Loucy (cell line): ENCODE data around the gene RANBP9.

Experiments used
- H2AFZ ChIP-seq: fragments of 200-600 bp; sonication (generic); 2 replicates; pipeline ENCODE4 v1.6.0; 2016; ENCODE audit warnings: antibody characterized with exemption, mild to moderate bottlenecking, low read length, moderate library complexity
- H3F3A ChIP-seq: fragments of 200-600 bp; 2 replicates; pipeline ENCODE4 v1.6.0; 2016; ENCODE audit warnings: antibody characterized with exemption, low read depth, mild to moderate bottlenecking
- H3K27me3 ChIP-seq: fragments of 200-600 bp; sonication (generic); 2 replicates; pipeline ENCODE4 v1.6.1; 2014; ENCODE audit warnings: low read length, mild to moderate bottlenecking; ENCODE audit not compliant: insufficient read depth, poor library complexity, severe bottlenecking
- H3K36me3 ChIP-seq: fragments of 200-600 bp; sonication (generic); 2 replicates; pipeline ENCODE4 v1.6.1; 2016; ENCODE audit warnings: low read length; ENCODE audit not compliant: insufficient read depth
- H3K4me1 ChIP-seq: fragments of 200-600 bp; sonication (generic); 2 replicates; pipeline ENCODE4 v1.5.1; 2014; ENCODE audit warnings: low read length, mild to moderate bottlenecking; ENCODE audit not compliant: insufficient read depth, poor library complexity, severe bottlenecking
- H3K4me2 ChIP-seq: fragments of 200-600 bp; sonication (generic); 2 replicates; pipeline ENCODE4 v1.6.0; 2014; ENCODE audit warnings: antibody characterized with exemption, low read length, low read depth, mild to moderate bottlenecking; ENCODE audit not compliant: poor library complexity, severe bottlenecking
- H3K4me3 ChIP-seq: fragments of 200-600 bp; sonication (generic); 2 replicates; pipeline ENCODE4 v1.5.1; 2014; ENCODE audit warnings: low read length, mild to moderate bottlenecking, mixed read lengths; ENCODE audit not compliant: poor library complexity, severe bottlenecking
- H3K79me2 ChIP-seq: fragments of 200-600 bp; sonication (generic); 2 replicates; pipeline ENCODE4 v1.6.1; 2014; ENCODE audit warnings: low read length; ENCODE audit not compliant: insufficient read depth
- H3K9ac ChIP-seq: fragments of 200-600 bp; sonication (generic); 2 replicates; pipeline ENCODE4 v1.6.0; 2014; ENCODE audit warnings: mild to moderate bottlenecking, low read depth, low read length, moderate library complexity; ENCODE audit not compliant: poor library complexity, severe bottlenecking
- H3K9me2 ChIP-seq: fragments of 200-600 bp; sonication (generic); replicated peaks from 2 replicates; pipeline ENCODE4 v1.6.1; 2016; ENCODE audit warnings: low read depth, low read length, mixed read lengths
- H3K9me3 ChIP-seq: fragments of 200-600 bp; sonication (generic); 2 replicates; pipeline ENCODE4 v1.6.1; 2014; ENCODE audit warnings: mild to moderate bottlenecking, antibody characterized with exemption, low read length, low read depth; ENCODE audit not compliant: insufficient read depth
- H4K20me1 ChIP-seq: fragments of 200-600 bp; sonication (generic); 2 replicates; pipeline ENCODE4 v1.6.0; 2014; ENCODE audit warnings: antibody characterized with exemption, low read length, mild to moderate bottlenecking; ENCODE audit not compliant: insufficient read depth, poor library complexity, severe bottlenecking
- CTCF ChIP-seq: fragments of 200-600 bp; sonication (generic); conservative IDR thresholded peaks from 2 replicates; pipeline ENCODE4 v1.5.1; 2014; ENCODE audit warnings: mild to moderate bottlenecking, antibody characterized with exemption, low read length
- EZH2phosphoT487 ChIP-seq: fragments of 200-600 bp; IDR thresholded peaks from 2 replicates; pipeline ENCODE4 v1.6.1; 2018; ENCODE audit warnings: antibody characterized with exemption, mild to moderate bottlenecking, moderate library complexity, borderline replicate concordance

The RANBP9 gene

GRCh38 chr6:13572951-13573654 lies 138.5 kb downstream of the RANBP9 start:
- no peaks in the 10 kb centered on the region for H3K27me3 ChIP-seq
- H3K9ac ChIP-seq = peak overlapping the region; percentile 89
- H3K4me1 ChIP-seq = peaks cover 15% of the 10 kb centered on the region
- no peaks in the 10 kb centered on the region for H3K9me2 ChIP-seq
- peak overlapping the region; percentile 99 for H3K4me2 ChIP-seq
- peak overlapping the region; percentile 78 for H3K4me3 ChIP-seq
- H3K36me3 ChIP-seq = no peaks in the 10 kb centered on the region
- no peaks in the 10 kb centered on the region for H3F3A ChIP-seq
- H2AFZ ChIP-seq = no peak overlapping the region; the same call in 1 of the 2 replicates
- no peaks in the 10 kb centered on the region for H4K20me1 ChIP-seq
- TF ChIP-seq CTCF (no peak), EZH2phosphoT487 (no peak)
- no peaks in the 10 kb centered on the region for H3K9me3 ChIP-seq
- peaks cover 17% of the 10 kb centered on the region for H3K79me2 ChIP-seq

- Histone ChIP-seq H3K4me2 (no peak overlapping the region), H3K9me3 (no peaks in the 10 kb centered on the region), H3K4me1 (peaks cover 15% of the 10 kb centered on the region), H3K79me2 (peaks cover 17% of the 10 kb centered on the region), H3K4me3 (no peak overlapping the region), H4K20me1 (no peaks in the 10 kb centered on the region), H3K9ac (no peak overlapping the region), H2AFZ (no peak overlapping the region), H3K36me3 (no peaks in the 10 kb centered on the region), H3K27me3 (no peaks in the 10 kb centered on the region), H3F3A (no peaks in the 10 kb centered on the region), H3K9me2 (no peaks in the 10 kb centered on the region)
- no peak for TF ChIP-seq EZH2phosphoT487
- TF ChIP-seq CTCF = no peak
Measured at GRCh38 chr6:13572240-13572639, 139.4 kb downstream of the RANBP9 start.
